ENCODE data around the gene SRBD1. TPM values are rescaled to one million over a fixed set of nuclear protein-coding genes. Genes with fewer than 3 reads are reported as not detected.
A peak's percentile ranks its signal among the peaks of the same experiment; 100 is the strongest.

The SRBD1 gene
- total RNA-seq, 2 donors from 2014 or later: 11.8 to 14.4 TPM

DNA sequence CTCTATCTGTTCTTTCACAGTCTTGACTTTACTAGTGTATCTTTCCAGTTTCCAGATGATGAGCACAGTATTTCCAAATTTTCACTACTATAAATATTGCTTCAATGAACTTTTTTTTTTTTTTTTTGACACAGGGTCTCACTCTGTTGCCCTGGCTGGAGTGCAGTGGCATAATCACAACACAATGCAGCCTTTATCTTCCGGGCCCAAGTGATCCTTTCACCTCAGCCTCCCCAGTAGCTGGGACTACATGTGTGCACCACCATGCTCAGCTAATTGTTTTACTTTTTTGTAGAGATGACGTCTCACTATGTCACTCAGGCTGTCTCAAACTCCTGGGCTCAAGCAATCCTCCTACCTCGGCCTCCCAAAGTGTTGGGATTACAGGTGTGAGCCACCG, 142.8 kb downstream of the SRBD1 start:
- no peak overlapping the region for H3K4me3 ChIP-seq
- no peaks in the 10 kb centered on the region for H3K27me3 ChIP-seq
- no peak overlapping the region for H3K27ac ChIP-seq
- H3K4me1 ChIP-seq: peaks cover 7% of the 10 kb centered on the region
- TF ChIP-seq, protein P1, sequence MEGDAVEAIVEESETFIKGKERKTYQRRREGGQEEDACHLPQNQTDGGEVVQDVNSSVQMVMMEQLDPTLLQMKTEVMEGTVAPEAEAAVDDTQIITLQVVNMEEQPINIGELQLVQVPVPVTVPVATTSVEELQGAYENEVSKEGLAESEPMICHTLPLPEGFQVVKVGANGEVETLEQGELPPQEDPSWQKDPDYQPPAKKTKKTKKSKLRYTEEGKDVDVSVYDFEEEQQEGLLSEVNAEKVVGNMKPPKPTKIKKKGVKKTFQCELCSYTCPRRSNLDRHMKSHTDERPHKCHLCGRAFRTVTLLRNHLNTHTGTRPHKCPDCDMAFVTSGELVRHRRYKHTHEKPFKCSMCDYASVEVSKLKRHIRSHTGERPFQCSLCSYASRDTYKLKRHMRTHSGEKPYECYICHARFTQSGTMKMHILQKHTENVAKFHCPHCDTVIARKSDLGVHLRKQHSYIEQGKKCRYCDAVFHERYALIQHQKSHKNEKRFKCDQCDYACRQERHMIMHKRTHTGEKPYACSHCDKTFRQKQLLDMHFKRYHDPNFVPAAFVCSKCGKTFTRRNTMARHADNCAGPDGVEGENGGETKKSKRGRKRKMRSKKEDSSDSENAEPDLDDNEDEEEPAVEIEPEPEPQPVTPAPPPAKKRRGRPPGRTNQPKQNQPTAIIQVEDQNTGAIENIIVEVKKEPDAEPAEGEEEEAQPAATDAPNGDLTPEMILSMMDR (IDR thresholded peaks at IDR 0.05): no peak
- no peaks in the 10 kb centered on the region for H3K36me3 ChIP-seq
- no peak overlapping the region for H3K9ac ChIP-seq (ENCODE audit: low read depth in 2 of 2, low read length in 2 of 2)
- intact Hi-C loops (cut with DNase I): no loop called here
- DNase-seq: no peak
- no peaks in the 10 kb centered on the region for H3K9me3 ChIP-seq

DNA sequence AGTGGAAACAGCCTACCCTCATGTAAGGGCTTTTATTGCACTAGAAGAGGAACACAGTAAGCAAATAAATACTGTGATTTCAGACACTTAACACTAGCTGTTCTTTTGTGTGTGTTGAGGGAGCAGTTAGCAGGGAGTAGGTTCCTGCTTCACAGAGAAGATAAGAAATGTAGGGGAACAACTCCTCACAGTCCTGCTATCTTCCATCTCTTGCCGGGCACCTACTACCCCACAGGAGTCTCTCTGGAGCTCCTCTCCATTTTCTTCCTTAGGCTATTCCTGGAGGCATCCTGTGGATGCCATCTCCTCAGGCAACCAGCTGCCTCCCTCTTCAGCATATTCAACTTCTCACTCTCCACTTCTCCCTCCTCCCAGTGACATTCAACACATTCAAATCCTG, 145.0 kb downstream of the SRBD1 start:
- TF ChIP-seq, protein P1 (IDR thresholded peaks at IDR 0.05): no peak
- Histone ChIP-seq H3K27ac (no peak overlapping the region), H3K9me3 (no peaks in the 10 kb centered on the region), H3K4me3 (no peak overlapping the region), H3K36me3 (no peaks in the 10 kb centered on the region), H3K9ac (ENCODE audit: low read depth in 2 of 2, low read length in 2 of 2) (no peak overlapping the region), H3K4me1 (peaks cover 7% of the 10 kb centered on the region), H3K27me3 (no peaks in the 10 kb centered on the region)
- intact Hi-C loops (cut with DNase I): no loop called here
- DNase-seq: no peak

DNA sequence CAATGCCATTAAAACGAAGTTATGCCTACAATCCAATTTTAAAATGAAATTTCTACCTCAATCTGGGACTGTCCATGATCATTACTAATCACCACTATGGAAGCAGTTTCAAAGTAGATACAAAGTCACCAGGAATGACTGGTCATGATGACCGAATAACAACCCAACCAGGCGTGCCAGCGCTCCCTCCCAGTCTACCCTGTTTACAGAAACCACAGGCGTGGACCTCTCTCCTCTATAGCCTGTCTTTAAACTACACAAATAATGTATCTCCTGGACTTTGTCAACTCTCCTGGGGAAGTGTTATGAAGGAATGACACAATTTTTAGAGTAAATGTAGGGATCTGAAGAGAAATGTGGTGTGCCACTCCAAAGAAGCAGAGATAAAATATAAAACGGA, 150.2 kb downstream of the SRBD1 start:
- no peak overlapping the region for H3K4me3 ChIP-seq
- no peak overlapping the region for H3K27ac ChIP-seq
- no peak for DNase-seq
- H3K9me3 ChIP-seq: no peaks in the 10 kb centered on the region
- H3K36me3 ChIP-seq: no peaks in the 10 kb centered on the region
- no peak overlapping the region for H3K9ac ChIP-seq (ENCODE audit: low read depth in 2 of 2, low read length in 2 of 2)
- intact Hi-C loops (cut with DNase I): no loop called here
- H3K4me1 ChIP-seq: peaks cover under 1% of the 10 kb centered on the region
- TF ChIP-seq, protein P1 (IDR thresholded peaks at IDR 0.05): no peak
- H3K27me3 ChIP-seq: no peaks in the 10 kb centered on the region

DNA sequence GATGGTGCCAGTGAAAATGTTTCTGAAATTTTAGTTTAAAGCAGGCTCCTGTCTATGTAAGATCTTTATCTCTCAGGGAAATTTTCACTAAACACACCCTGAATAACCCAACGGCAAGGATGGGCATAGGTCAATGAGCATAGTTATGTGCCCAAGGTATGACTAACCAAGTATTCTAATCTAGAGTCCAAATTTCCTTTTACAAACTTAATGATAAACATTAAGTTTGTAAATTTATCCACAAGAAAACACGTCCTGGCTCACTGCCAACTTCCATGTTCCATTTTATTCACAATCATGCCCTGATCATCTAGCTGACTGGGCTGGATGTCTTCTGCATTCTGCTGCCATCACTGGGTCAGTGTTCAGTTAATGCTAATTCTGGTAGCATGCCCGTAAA, 151.2 kb downstream of the SRBD1 start:
- no peaks in the 10 kb centered on the region for H3K9me3 ChIP-seq
- intact Hi-C loops (cut with DNase I): no loop called here
- H3K9ac ChIP-seq (ENCODE audit: low read depth in 2 of 2, low read length in 2 of 2): no peak overlapping the region
- H3K27ac ChIP-seq: peak overlapping the region; percentile 43
- H3K36me3 ChIP-seq: no peaks in the 10 kb centered on the region
- no peaks in the 10 kb centered on the region for H3K27me3 ChIP-seq
- DNase-seq: peak; percentile 40
- H3K4me3 ChIP-seq: no peak overlapping the region
- H3K4me1 ChIP-seq: no peaks in the 10 kb centered on the region
- TF ChIP-seq, protein P1 (IDR thresholded peaks at IDR 0.05): no peak

DNA sequence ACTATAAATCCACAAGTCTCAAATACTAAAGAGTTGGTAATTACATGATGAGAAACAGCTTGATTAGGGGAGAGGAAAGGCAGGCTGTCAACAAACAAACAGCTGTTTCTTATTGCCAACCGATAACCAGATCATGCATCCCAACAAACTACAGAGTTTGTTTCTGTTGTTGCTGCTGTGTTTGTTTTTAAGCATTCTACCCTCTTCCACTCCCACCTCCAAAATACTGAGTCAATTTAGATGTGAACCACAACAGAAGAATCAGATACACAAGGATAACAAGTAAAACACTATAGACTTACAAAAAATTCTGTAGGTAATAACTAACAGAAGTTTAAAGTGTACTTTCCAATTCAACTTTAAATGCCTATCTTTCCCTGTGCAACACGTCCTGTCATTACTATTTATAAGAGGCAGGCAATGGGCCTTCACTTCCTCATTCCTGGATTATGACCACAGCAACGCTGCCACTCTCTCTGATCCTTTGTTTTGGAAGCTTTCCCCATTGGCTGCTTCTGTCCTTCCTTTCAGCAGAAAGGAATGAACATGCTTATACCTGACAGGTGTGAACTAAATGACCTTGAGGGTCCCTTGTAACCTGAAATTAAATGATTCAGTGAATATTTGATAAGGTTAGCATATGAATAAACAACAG, 152.0 kb downstream of the SRBD1 start:
- Histone ChIP-seq H3K4me3 (no peak overlapping the region), H3K36me3 (no peaks in the 10 kb centered on the region), H3K27ac (peak overlapping the region; percentile 43), H3K9me3 (no peaks in the 10 kb centered on the region), H3K27me3 (no peaks in the 10 kb centered on the region), H3K4me1 (no peaks in the 10 kb centered on the region), H3K9ac (ENCODE audit: low read depth in 2 of 2, low read length in 2 of 2) (no peak overlapping the region)
- intact Hi-C loops (cut with DNase I): no loop called here
- DNase-seq: peak; percentile 49
- TF ChIP-seq, protein P1 (IDR thresholded peaks at IDR 0.05): no peak
